GM12864 (cell line): ENCODE measurements around the gene FAM162A.

Experiments used
- DNase-seq: peaks from one replicate; pipeline ENCODE4 v3.0.0-alpha.2; 2011; ENCODE audit warnings: low read depth
- H3K4me3 ChIP-seq: 2 replicates; pipeline ENCODE4 v1.5.1; 2011; ENCODE audit warnings: mild to moderate bottlenecking, low read depth, low read length, control low read depth
- TF ChIP-seq, protein P1 (sequence below): IDR thresholded peaks from 2 replicates; pipeline ENCODE4 v1.5.1; 2011; ENCODE audit warnings: low read depth, mild to moderate bottlenecking, moderate library complexity, low read length, control low read depth, inconsistent platforms; ENCODE audit errors: missing control alignments

The FAM162A gene

DNA sequence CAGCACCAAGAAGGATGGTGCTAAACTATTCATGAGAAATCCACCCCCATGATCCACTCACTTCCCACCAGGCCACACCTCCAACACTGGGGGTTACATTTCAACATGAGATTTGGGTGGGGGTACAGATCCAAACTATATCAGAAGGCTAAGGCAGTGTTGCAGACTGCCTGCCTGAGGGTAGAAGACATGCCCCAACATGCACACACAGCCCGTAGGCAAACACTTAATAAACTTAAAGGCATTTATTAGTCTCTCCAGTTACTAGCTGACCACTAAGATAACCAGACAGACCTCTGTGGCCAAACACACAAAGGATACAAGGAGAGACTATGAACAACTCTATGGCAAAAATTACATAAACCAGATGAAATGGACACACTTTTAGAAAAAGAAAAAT lies 10.2 kb downstream of the FAM162A start:
- H3K4me3 ChIP-seq = no peak overlapping the region
- DNase-seq = no peak
- TF ChIP-seq, protein P1, sequence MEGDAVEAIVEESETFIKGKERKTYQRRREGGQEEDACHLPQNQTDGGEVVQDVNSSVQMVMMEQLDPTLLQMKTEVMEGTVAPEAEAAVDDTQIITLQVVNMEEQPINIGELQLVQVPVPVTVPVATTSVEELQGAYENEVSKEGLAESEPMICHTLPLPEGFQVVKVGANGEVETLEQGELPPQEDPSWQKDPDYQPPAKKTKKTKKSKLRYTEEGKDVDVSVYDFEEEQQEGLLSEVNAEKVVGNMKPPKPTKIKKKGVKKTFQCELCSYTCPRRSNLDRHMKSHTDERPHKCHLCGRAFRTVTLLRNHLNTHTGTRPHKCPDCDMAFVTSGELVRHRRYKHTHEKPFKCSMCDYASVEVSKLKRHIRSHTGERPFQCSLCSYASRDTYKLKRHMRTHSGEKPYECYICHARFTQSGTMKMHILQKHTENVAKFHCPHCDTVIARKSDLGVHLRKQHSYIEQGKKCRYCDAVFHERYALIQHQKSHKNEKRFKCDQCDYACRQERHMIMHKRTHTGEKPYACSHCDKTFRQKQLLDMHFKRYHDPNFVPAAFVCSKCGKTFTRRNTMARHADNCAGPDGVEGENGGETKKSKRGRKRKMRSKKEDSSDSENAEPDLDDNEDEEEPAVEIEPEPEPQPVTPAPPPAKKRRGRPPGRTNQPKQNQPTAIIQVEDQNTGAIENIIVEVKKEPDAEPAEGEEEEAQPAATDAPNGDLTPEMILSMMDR = no peak

DNA sequence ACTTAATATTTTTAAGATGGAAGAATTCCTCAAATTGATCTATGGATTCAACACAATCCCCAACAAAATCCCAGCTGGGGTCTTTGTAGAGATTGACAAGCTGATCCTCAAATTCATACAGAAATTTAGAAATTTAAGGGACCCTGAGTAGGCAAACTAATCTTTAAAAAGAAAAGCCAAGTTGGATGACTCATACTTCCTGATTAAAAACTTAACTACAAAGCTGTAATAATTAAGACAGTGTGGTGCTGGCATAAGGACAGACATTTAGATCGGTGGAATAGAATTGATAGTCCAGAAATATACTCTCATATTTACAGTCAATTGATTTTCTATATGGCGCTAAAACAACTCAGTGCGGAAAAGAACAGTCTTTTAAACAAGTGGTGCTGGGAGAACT lies 11.6 kb downstream of the FAM162A start:
- H3K4me3 ChIP-seq = no peak overlapping the region
- TF ChIP-seq, protein P1 = no peak
- DNase-seq = no peak

DNA sequence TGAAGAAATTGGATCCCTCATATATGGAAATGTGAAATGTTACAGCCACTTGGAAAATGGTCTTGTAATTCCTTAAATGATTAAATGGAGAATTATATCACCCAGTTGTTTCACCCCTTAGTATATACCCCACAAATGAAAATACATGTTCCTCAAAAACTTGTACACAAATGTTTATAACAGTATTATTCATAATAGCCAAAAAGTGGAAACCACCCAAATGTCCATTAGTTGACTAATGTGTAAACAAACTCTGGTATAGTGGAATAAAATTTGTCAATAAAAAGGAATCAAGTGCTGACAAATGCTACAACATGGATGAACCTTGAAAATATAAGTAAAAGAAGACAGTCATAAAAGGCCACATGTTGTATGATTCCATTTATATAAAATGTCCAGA lies 12.5 kb downstream of the FAM162A start:
- TF ChIP-seq, protein P1 = no peak
- no peak overlapping the region for H3K4me3 ChIP-seq
- no peak for DNase-seq

DNA sequence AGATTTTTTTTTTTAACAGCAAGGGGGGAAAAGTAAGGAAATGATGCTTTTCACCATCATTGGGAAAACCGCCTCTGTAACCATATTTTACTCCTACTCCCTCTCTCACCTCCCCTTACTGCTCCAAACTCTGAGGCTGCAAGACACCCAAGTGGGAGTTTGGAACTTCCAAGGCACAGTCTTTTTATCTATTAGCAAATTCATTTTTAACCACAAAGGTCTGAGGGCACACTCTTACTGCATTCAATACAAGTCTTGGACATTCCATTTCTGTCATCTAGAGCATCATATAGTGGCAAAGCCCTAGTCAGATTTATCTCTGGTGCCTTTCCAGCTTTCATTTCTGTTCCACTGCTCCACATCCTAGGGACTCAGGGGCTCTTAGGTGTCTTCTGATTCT lies 13.2 kb downstream of the FAM162A start:
- TF ChIP-seq, protein P1 = no peak
- no peak for DNase-seq
- no peak overlapping the region for H3K4me3 ChIP-seq

DNA sequence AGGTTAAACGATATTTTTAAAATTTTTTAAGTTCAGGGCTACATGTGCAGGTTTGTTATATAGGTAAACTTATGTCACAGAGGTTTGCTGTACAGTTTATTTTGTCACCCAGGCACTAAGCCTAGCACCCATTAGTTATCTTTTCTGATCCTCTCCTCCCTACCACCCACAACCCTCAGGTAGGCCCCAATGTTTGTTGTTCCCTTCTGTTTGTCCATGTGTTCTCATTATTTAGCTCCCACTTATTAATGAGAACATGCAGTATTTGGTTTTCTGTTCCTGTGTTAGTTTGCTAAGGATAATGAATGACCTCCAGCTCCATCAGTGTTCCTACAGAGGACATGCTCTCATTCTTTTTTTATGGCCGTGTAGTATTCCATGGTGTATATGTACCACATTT lies 14.9 kb downstream of the FAM162A start:
- TF ChIP-seq, protein P1 = no peak

DNA sequence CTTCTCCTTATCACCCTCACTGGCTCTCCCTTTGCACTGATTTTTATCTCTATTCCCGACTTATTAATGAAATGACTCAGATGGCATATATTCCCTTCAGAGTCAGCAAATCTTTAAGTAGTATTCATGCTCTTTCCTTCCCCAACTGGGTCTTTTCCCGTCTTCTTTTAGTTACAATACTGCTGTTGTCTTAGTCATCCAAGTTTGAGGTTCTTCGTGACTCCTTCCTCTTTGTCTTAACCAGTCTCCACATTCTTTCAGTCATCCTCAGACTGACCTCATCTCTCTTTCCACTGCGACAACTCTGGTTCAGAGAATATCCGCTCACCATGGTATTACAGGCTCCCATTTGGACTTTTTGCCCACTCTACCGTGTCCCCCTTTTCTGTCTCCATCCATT lies 19.5 kb downstream of the FAM162A start:
- TF ChIP-seq, protein P1 = no peak
- no peak for DNase-seq
- no peak overlapping the region for H3K4me3 ChIP-seq

More for the DNA sequence above, 14.9 kb downstream of the FAM162A start:
- no peak for DNase-seq
- H3K4me3 ChIP-seq = no peak overlapping the region

DNA sequence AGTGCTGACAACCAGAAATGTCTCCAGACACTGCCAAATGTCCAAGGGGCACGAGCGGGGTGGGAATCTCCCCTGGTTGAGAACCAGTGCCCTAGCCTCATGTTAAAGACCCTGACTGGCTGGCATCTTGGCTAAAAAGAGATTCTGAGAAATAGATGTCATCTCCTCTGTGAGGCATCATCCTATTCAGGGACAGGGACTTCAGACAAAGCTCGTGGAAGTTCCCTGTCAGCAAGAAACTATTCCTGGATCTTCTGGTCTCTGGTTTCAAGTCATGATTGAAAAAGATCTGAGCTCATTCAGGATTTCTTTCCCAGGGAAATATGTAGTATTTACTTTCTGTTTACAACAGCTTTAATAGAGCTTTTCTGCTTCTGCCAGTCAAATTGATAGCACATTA lies 21.0 kb downstream of the FAM162A start:
- no peak overlapping the region for H3K4me3 ChIP-seq
- DNase-seq = no peak
- TF ChIP-seq, protein P1 = no peak
